GM10847 (cell line): Measurements from ENCODE around the gene OTUD6A.

ENCODE experiments used
- POLR2A ChIP-seq: IDR thresholded peaks from 2 replicates; pipeline ENCODE4 v1.6.1; 2011; ENCODE audit not compliant: insufficient read length; ENCODE audit errors: extremely low read depth

OTUD6A gene, protein sequence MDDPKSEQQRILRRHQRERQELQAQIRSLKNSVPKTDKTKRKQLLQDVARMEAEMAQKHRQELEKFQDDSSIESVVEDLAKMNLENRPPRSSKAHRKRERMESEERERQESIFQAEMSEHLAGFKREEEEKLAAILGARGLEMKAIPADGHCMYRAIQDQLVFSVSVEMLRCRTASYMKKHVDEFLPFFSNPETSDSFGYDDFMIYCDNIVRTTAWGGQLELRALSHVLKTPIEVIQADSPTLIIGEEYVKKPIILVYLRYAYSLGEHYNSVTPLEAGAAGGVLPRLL

DNA sequence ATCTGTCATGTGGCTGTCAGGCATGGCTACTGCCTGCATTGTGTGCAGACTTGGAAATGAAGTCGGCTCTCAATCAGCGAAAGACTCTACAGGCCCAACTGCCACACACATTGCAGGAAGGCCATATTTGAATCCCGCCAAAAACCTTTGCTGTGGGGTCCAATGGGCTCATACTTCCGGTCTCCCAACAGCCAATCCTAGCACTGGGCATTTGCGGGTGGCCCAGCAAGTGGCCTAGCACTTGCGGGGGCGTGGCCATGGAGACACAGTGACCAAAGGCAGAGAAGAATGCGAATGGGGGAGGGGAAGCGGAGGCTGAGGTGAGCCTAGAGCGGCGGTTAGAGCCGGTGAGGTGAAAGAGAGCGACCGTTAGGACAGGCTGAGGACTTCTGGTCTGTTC is at the start of gene OTUD6A:
TSS of gene OTUD6A (plus strand) at position 382 of the 400 bp plus-strand sequence. CDS start 68 bp downstream, outside the sequence.
- no peak for TF ChIP-seq POLR2A

- TF ChIP-seq POLR2A, result no peak
Observed at GRCh38 chrX:70012756-70013155, 49.5 kb upstream of the OTUD6A start.

- TF ChIP-seq POLR2A, result no peak
Observed at GRCh38 chrX:70013466-70014381, 48.5 kb upstream of the OTUD6A start.

GRCh38 chrX:70016513-70016912 is 45.7 kb upstream of the OTUD6A start:
- TF ChIP-seq POLR2A, result no peak

DNA sequence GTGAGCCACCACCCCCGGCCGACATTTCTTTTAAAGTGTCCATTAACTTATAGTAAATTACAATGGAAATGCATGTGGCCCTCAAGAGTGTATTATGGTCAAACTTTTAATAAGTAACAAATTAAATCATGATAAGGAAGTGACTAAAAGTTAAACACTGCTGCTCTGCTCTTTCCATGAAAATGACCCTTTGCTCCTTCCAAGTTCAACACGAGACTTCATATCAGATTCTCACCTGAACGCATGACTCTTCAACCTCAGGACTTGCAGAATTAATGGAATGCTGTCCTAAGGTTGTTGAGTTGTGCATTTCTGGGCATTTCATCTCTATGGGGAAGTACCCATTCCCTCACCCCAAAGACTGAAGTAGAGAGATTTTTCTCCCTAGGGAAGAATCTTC is 39.6 kb upstream of the OTUD6A start:
- TF ChIP-seq POLR2A, result no peak

DNA sequence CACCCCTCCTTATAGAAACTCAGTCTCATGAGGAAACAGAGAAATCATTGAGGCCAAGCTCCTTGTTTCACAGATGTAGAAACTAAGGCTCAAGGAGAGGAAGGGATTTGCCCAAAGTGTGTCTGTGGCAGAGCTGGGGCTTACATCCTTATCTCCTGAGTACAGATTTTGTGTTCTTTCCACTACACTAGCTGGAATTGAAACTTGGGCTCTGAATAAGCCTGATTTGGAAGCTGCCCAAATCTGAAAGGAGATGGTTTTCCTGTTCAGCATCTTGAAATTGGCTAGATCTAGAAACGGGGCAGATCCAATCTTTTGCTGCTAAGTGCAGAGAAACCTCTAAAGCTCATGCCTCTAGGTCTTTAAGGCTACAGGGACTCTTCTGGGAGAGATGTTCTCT is 36.8 kb upstream of the OTUD6A start:
- no peak for TF ChIP-seq POLR2A

DNA sequence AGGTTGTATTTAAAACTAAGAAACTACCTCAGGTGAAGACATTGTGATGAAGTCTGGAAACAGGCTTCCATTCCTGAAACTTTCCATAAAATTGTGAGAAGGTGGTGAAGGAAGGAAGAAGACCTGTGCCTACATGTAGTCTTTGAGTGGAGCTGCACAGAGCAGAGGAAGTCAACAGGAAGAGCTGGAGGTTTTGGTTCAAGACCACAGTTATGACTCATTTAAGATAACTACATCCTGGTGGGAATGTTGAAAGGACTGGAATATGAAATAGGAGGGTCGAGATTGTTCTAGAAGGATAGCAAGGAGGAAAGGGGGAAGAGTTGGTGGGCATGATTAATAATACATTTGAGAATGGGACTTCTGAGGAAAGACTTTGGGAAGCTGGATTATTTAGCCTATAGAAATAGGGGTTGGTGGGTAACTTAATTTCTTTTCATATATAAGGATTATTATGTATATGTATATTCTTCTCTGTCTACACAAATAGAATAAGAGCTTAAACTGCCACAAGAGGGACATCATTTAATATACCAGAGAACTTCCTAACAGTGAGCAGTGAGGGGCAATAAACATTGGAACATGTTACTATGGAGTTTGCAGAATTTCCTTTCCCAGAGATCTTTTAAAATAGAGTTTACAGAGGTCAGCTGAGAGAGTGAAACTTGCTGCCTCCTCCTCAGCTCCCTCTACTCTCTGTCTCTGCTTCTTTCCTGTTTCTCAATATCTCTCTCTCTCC is 36.0 kb upstream of the OTUD6A start:
- no peak for TF ChIP-seq POLR2A

DNA sequence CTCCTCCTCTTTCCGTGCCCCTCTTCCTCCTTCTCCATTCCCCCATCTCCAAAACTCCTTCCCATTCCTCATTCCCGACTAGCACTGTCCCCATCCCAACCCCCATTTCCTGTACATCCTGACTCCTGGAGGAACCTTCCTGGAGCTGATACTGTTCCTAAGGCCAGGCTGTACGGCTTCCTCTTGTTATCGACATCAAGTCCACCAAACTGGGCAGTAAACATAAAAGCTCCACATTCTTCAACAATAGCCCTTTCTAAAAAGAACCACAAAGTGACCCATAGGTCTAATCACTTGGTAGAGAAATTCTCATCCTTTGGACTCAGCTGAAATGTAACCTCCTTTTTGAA is 35.4 kb upstream of the OTUD6A start:
- TF ChIP-seq POLR2A, result no peak

GRCh38 chrX:70029863-70030262 is 32.4 kb upstream of the OTUD6A start:
- no peak for TF ChIP-seq POLR2A

GRCh38 chrX:70030301-70030767 is 31.9 kb upstream of the OTUD6A start:
- no peak for TF ChIP-seq POLR2A

- no peak for TF ChIP-seq POLR2A
Observed at GRCh38 chrX:70032792-70033191, 29.5 kb upstream of the OTUD6A start.

GRCh38 chrX:70033348-70034051 is 28.8 kb upstream of the OTUD6A start:
- no peak for TF ChIP-seq POLR2A

- TF ChIP-seq POLR2A, result no peak
Observed at GRCh38 chrX:70034646-70035045, 27.6 kb upstream of the OTUD6A start.

- TF ChIP-seq POLR2A, result no peak
Observed at GRCh38 chrX:70038515-70038914, 23.7 kb upstream of the OTUD6A start.

DNA sequence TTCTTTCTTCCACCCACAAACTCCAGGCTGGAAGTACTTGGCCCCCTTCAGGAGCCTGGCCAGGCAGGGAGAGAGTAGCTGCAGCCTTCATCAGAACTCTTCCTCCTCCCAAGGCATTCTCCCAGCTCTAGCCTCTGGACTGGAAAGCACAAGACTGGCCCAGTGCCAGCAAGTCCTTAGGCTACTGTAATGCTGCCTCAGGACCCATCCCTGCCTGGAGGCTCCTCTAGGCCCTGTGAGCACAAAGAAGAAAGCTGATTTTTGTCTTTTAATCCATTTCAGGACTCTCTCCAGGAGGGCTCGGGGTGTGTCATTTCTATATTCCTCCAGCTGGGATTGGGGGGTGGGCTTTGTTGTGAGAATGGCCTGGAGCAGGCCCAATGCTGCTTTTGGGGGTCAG is 23.3 kb upstream of the OTUD6A start:
- no peak for TF ChIP-seq POLR2A
